ENCODE results near the gene UBAP2L. TPM values are rescaled to one million over a fixed set of nuclear protein-coding genes. Genes with fewer than 3 reads are reported as not detected.

UBAP2L gene, protein sequence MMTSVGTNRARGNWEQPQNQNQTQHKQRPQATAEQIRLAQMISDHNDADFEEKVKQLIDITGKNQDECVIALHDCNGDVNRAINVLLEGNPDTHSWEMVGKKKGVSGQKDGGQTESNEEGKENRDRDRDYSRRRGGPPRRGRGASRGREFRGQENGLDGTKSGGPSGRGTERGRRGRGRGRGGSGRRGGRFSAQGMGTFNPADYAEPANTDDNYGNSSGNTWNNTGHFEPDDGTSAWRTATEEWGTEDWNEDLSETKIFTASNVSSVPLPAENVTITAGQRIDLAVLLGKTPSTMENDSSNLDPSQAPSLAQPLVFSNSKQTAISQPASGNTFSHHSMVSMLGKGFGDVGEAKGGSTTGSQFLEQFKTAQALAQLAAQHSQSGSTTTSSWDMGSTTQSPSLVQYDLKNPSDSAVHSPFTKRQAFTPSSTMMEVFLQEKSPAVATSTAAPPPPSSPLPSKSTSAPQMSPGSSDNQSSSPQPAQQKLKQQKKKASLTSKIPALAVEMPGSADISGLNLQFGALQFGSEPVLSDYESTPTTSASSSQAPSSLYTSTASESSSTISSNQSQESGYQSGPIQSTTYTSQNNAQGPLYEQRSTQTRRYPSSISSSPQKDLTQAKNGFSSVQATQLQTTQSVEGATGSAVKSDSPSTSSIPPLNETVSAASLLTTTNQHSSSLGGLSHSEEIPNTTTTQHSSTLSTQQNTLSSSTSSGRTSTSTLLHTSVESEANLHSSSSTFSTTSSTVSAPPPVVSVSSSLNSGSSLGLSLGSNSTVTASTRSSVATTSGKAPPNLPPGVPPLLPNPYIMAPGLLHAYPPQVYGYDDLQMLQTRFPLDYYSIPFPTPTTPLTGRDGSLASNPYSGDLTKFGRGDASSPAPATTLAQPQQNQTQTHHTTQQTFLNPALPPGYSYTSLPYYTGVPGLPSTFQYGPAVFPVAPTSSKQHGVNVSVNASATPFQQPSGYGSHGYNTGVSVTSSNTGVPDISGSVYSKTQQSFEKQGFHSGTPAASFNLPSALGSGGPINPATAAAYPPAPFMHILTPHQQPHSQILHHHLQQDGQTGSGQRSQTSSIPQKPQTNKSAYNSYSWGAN
- total RNA-seq: 100 to 1,000 TPM in 5 of 9 donors, 10 to 100 TPM in 4; 57.4 to 142 (median 100) TPM
- 10 to 100 TPM; 61.6 to 88.3 TPM for polyA plus RNA-seq
- long read RNA-seq, donor 1, partial matches to known transcripts: 9 of 21 reads
- long read RNA-seq, donor 1, other reads (novel, unspliced or antisense): 12 of 21 reads
- long read RNA-seq, donor 2, partial matches to known transcripts: 21 of 89 reads
- long read RNA-seq, donor 2, other reads (novel, unspliced or antisense): 64 of 89 reads
- long read RNA-seq, donor 3, partial matches to known transcripts: 17 of 38 reads
- long read RNA-seq, donor 3, other reads (novel, unspliced or antisense): 19 of 38 reads

DNA sequence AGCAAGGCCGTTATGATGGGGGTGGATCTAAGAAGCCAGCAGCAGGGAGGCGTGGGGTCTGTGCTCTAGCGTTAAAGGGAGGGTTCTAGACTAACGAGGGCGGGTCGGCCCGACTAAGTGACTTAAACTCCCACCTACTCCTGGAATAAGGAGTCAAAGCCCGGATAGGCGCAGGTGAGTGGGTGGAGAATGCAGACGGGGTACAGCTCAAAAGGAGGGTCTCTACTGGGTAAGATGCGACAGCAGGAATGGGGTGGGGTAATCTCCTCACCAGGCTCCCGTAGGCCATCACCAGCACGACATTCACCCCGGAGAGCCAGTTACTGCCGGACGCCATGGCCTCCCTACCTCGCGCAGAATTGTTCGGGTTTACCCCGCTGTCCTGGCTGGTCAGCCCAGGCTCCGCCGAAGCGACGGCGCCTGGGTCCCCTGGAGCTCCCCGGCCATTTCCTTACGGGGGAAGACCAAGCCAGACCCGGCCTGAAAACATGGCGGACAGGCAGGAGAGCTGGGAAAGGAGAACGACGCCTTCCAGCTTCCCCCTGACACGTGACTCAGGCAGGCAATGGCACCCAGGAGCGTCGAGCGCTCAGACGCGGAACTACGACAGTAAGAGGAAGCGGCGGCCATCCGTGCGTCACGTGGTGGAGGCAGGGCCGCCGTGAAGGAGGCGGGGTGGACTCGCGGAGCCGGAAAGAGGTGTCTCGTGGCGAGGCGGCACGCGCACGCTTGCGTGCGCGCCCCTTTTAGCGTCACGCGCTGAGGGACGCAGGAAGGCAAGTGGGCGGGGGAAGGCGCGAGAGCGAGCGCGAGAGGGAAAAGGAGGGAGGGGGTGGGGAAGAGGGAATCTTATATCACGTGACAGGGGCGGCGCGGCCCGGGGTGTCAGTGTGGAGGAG lies at the start of gene UBAP2L:
Gene UBAP2L, plus strand, starts transcription at position 885 of the 899 bp plus-strand sequence. CDS start 4,169 bp downstream, outside the sequence.
- intact Hi-C loops (cut with DNase I): loop anchor here in 2 of 10 donors (2.0 kb wide), 3 partner anchors 38 to 230 kb away; partner anchors contain the start of genes HAX1 (in 1 of the 2) and RPS27 (in 1 of the 2)
- H3K27me3 ChIP-seq: no peaks in the 10 kb centered on the region
- peaks cover 0 to 42% (median 34%) of the 10 kb centered on the region in 9 donors for H3K36me3 ChIP-seq
- TF ChIP-seq POLR2A (IDR thresholded peaks at IDR 0.05): peak; percentile 19 to 61
- TF ChIP-seq, protein P1, sequence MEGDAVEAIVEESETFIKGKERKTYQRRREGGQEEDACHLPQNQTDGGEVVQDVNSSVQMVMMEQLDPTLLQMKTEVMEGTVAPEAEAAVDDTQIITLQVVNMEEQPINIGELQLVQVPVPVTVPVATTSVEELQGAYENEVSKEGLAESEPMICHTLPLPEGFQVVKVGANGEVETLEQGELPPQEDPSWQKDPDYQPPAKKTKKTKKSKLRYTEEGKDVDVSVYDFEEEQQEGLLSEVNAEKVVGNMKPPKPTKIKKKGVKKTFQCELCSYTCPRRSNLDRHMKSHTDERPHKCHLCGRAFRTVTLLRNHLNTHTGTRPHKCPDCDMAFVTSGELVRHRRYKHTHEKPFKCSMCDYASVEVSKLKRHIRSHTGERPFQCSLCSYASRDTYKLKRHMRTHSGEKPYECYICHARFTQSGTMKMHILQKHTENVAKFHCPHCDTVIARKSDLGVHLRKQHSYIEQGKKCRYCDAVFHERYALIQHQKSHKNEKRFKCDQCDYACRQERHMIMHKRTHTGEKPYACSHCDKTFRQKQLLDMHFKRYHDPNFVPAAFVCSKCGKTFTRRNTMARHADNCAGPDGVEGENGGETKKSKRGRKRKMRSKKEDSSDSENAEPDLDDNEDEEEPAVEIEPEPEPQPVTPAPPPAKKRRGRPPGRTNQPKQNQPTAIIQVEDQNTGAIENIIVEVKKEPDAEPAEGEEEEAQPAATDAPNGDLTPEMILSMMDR (IDR thresholded peaks at IDR 0.05): peak in 1 of 12 donors; percentile 3
- peak within 1 kb of the TSS; percentile 65 to 97 (median 82) for H3K4me3 ChIP-seq
- peak within 1 kb of the TSS; percentile 95 to 100 (median 98) for H3K27ac ChIP-seq
- WGBS, 4 donors: 0 to 1% (median 0%) methylated on average over 58 to 73 of the region's 73 CpGs
- DNase-seq (peak; percentile 99 to 100 (median 99)), ATAC-seq (peak; percentile 97 to 99 (median 98))
- H3K4me1 ChIP-seq: peaks cover 7 to 61% (median 51%) of the 10 kb centered on the region in 12 donors
- H3K9me3 ChIP-seq: no peaks in the 10 kb centered on the region

DNA sequence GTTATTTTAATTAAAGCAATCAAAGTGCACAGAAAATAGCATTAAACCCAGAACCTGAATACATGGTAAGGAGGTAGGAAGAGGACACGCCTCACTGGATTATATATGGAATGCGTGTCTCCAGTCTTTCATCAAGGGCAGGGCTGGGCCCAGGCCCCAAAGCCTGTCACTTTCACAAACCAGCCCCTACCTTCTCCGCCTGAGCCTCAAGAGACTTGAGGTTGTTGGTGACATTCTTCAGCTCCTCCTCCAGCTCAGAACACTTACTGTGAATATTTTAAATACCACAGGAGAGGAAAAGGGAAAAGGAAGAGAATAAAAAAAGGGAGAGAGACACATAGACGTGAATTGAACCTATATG lies 49.6 kb upstream of the UBAP2L start:
- Histone ChIP-seq H3K27me3 (no peaks in the 10 kb centered on the region), H3K36me3 (peaks cover 4 to 100% (median 96%) of the 10 kb centered on the region in 9 donors), H3K4me3 (no peak overlapping the region), H3K4me1 (peaks cover 0 to 12% (median 7%) of the 10 kb centered on the region in 12 donors), H3K9me3 (no peaks in the 10 kb centered on the region), H3K27ac (no peak overlapping the region)
- ATAC-seq (no peak), DNase-seq (no peak)
- intact Hi-C loops (cut with DNase I): no loop called here
- TF ChIP-seq, protein P1 (IDR thresholded peaks at IDR 0.05): no peak
- no peak for TF ChIP-seq POLR2A (IDR thresholded peaks at IDR 0.05)
- 89 to 97% (median 92%) methylated on average over 4 of the region's 4 CpGs for WGBS, 4 donors

DNA sequence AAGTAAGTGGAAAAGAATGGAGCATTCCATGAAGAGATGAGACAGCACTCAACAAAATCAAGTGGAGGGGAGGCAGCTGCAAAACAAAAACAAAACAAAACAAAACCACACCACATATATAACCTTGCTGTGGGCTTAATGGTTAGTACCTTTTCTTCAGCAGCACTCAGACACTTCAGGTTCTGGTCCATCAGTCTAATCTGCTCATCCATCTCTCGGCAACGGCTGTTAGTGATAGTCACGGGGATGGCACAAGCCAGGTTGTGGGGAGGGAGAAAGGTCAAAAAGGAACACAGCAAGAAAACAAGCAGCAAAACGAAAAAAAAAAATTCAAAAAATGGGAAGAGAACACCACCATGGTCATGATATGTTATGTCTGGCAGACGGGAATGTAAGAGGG lies 48.9 kb upstream of the UBAP2L start:
- no peak overlapping the region for H3K4me3 ChIP-seq
- WGBS, 4 donors: 89 to 92% (median 91%) methylated on average over 5 of the region's 5 CpGs
- H3K27ac ChIP-seq: no peak overlapping the region
- peaks cover 0 to 19% (median 12%) of the 10 kb centered on the region in 12 donors for H3K4me1 ChIP-seq
- H3K27me3 ChIP-seq: no peaks in the 10 kb centered on the region
- TF ChIP-seq, protein P1 (IDR thresholded peaks at IDR 0.05): no peak
- TF ChIP-seq POLR2A (IDR thresholded peaks at IDR 0.05): no peak
- H3K36me3 ChIP-seq: peaks cover 4 to 95% (median 89%) of the 10 kb centered on the region in 9 donors
- ATAC-seq (no peak), DNase-seq (no peak)
- intact Hi-C loops (cut with DNase I): no loop called here
- H3K9me3 ChIP-seq: no peaks in the 10 kb centered on the region

Measured in heart left ventricle (tissue), 16 donors.